Measurements from ENCODE around the gene BAZ2B.

DNA sequence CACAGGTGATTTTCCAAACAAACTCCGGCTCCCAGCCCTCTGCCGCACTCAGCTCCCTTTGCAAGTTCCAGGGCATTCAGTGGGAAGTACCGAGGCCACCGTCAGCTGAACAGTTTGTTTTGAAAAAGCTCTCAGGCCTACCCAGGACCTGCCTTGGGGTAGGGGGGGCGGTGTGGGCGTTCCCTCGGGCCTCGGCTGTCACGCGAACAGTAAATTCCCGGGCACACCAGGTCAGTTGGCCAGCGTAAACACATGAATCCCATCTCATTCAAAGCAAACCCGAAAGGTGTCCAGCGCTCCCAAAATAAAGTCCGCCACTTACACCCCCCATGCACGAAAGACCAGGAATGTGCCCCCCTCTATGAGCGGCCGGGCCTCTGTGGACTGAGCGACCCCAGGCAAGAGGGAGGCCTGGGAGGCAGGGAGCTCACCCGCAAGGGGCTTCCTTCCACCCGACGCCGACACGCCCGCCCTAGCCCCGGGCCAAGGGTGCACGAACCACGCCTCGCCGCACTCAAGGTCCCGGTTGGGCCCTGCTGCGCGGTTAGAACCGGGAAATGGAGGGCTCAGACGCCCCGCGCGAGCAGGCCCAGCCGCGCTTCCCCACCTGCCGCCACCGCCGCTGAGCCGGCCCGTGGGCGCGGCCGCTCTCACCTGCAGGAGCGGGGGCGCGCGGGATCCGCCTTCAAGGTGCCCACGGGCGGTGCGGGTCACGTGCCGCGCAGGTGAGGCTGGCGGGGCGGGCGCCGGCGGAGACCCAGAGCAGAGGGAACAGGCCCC lies 330.2 kb downstream of the BAZ2B start, which contains the start of gene WDSUB1:
- TF ChIP-seq, protein P1, sequence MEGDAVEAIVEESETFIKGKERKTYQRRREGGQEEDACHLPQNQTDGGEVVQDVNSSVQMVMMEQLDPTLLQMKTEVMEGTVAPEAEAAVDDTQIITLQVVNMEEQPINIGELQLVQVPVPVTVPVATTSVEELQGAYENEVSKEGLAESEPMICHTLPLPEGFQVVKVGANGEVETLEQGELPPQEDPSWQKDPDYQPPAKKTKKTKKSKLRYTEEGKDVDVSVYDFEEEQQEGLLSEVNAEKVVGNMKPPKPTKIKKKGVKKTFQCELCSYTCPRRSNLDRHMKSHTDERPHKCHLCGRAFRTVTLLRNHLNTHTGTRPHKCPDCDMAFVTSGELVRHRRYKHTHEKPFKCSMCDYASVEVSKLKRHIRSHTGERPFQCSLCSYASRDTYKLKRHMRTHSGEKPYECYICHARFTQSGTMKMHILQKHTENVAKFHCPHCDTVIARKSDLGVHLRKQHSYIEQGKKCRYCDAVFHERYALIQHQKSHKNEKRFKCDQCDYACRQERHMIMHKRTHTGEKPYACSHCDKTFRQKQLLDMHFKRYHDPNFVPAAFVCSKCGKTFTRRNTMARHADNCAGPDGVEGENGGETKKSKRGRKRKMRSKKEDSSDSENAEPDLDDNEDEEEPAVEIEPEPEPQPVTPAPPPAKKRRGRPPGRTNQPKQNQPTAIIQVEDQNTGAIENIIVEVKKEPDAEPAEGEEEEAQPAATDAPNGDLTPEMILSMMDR (IDR thresholded peaks at IDR 0.05; ENCODE audit: insufficient read depth, low read length, poor library complexity, severe bottlenecking) = no peak
- TF ChIP-seq EZH2phosphoT487 (conservative IDR thresholded peaks at IDR 0.05; ENCODE audit: low read length) = no peak

Measured in SU-DHL-6 (cell line).